H9 (cell line): ENCODE data around the gene HSPG2. TPM values are rescaled to one million over a fixed set of nuclear protein-coding genes. Genes with fewer than 3 reads are reported as not detected.
A peak's percentile ranks its signal among the peaks of the same experiment; 100 is the strongest.
"Not testable (repeated sequence)": the region's sequence is repeated elsewhere in the genome, so short reads cannot be mapped to it uniquely, and the experiment has no call there.

Experiments used
- DNase-seq: peaks from one replicate; pipeline ENCODE4 v3.0.0-alpha.2; 2017
- H2AFZ ChIP-seq: one replicate; pipeline ENCODE4 v1.6.1; 2013; ENCODE audit warnings: mild to moderate bottlenecking, low read length, control low read depth, moderate library complexity
- H2AK5ac ChIP-seq: 2 replicates; pipeline ENCODE4 v1.6.1; 2013; ENCODE audit warnings: low read length, control low read depth, mixed read lengths; ENCODE audit not compliant: insufficient read length
- H2BK120ac ChIP-seq: one replicate; pipeline ENCODE4 v1.6.1; 2013; ENCODE audit warnings: low read depth, mild to moderate bottlenecking, low read length, control low read depth, inconsistent platforms; ENCODE audit not compliant: poor library complexity, severe bottlenecking
- H2BK12ac ChIP-seq: 2 replicates; pipeline ENCODE4 v1.6.1; 2013; ENCODE audit warnings: low read length, control low read depth, mixed read lengths, low read depth; ENCODE audit not compliant: insufficient read length
- H2BK15ac ChIP-seq: 2 replicates; pipeline ENCODE4 v1.6.1; 2013; ENCODE audit warnings: low read depth, low read length, control low read depth
- H2BK20ac ChIP-seq: one replicate; pipeline ENCODE4 v1.6.1; 2013; ENCODE audit warnings: low read depth, mild to moderate bottlenecking, low read length, control low read depth, inconsistent platforms; ENCODE audit not compliant: poor library complexity, severe bottlenecking
- H2BK5ac ChIP-seq: 2 replicates; pipeline ENCODE4 v1.6.1; 2013; ENCODE audit warnings: low read length, control low read depth, mixed read lengths; ENCODE audit not compliant: insufficient read length
- H3K14ac ChIP-seq: 2 replicates; pipeline ENCODE4 v1.6.1; 2013; ENCODE audit warnings: low read length, control low read depth; ENCODE audit not compliant: insufficient read depth
- H3K18ac ChIP-seq: 2 replicates; pipeline ENCODE4 v1.6.1; 2013; ENCODE audit warnings: low read depth, mild to moderate bottlenecking, mixed read lengths, low read length, control low read depth; ENCODE audit not compliant: insufficient read length
- H3K23ac ChIP-seq: 2 replicates; pipeline ENCODE4 v1.6.1; 2013; ENCODE audit warnings: low read length, control low read depth, mixed read lengths, low read depth; ENCODE audit not compliant: insufficient read length
- H3K23me2 ChIP-seq: 2 replicates; pipeline ENCODE4 v1.6.1; 2013; ENCODE audit warnings: low read depth, mild to moderate bottlenecking, mixed read lengths, low read length, control low read depth; ENCODE audit not compliant: insufficient read length, poor library complexity, severe bottlenecking
- H3K27ac ChIP-seq: 2 replicates; pipeline ENCODE4 v1.5.1; 2013; ENCODE audit warnings: low read length, control low read depth, mixed read lengths, low read depth; ENCODE audit not compliant: insufficient read length
- H3K27me3 ChIP-seq: 2 replicates; pipeline ENCODE4 v1.6.1; 2013; ENCODE audit warnings: low read length, control low read depth, inconsistent platforms; ENCODE audit not compliant: insufficient read depth
- H3K4ac ChIP-seq: 2 replicates; pipeline ENCODE4 v1.6.1; 2013; ENCODE audit warnings: low read depth, mild to moderate bottlenecking, control low read depth, inconsistent platforms, low read length, moderate library complexity
- H3K4me1 ChIP-seq: 2 replicates; pipeline ENCODE4 v1.6.1; 2013; ENCODE audit warnings: low read length, control low read depth, inconsistent platforms; ENCODE audit not compliant: insufficient read depth
- H3K4me2 ChIP-seq: 2 replicates; pipeline ENCODE4 v1.6.1; 2013; ENCODE audit warnings: low read length, control low read depth, mixed read lengths; ENCODE audit not compliant: insufficient read length, insufficient read depth
- H3K56ac ChIP-seq: 2 replicates; pipeline ENCODE4 v1.6.1; 2013; ENCODE audit warnings: low read depth, mild to moderate bottlenecking, mixed read lengths, low read length, control low read depth; ENCODE audit not compliant: insufficient read length
- H3K79me1 ChIP-seq: 2 replicates; pipeline ENCODE4 v1.6.1; 2013; ENCODE audit warnings: low read depth, mild to moderate bottlenecking, moderate library complexity, low read length, control low read depth, inconsistent platforms; ENCODE audit not compliant: insufficient read depth, poor library complexity, severe bottlenecking
- H3K79me2 ChIP-seq: 2 replicates; pipeline ENCODE4 v1.6.1; 2013; ENCODE audit warnings: low read length, control low read depth, inconsistent platforms; ENCODE audit not compliant: insufficient read depth
- H3K9ac ChIP-seq: 2 replicates; pipeline ENCODE4 v1.6.1; 2013; ENCODE audit warnings: low read length, control low read depth, mixed read lengths; ENCODE audit not compliant: insufficient read length; ENCODE audit errors: extremely low read depth
- H3K9me3 ChIP-seq: one replicate; pipeline ENCODE4 v1.6.1; 2013; ENCODE audit warnings: low read depth, low read length, inconsistent platforms; ENCODE audit not compliant: control insufficient read depth
- H3T11ph ChIP-seq: one replicate; pipeline ENCODE4 v1.6.1; 2013; ENCODE audit warnings: mild to moderate bottlenecking, low read length, control low read depth, inconsistent platforms
- H4K20me1 ChIP-seq: one replicate; pipeline ENCODE4 v1.6.1; 2013; ENCODE audit not compliant: control insufficient read depth, insufficient read length, insufficient read depth
- H4K5ac ChIP-seq: 2 replicates; pipeline ENCODE4 v1.6.1; 2013; ENCODE audit warnings: low read depth, mild to moderate bottlenecking, mixed read lengths, low read length, control low read depth; ENCODE audit not compliant: insufficient read length
- H4K8ac ChIP-seq: replicated peaks from 2 replicates; pipeline ENCODE4 v1.6.1; 2013; ENCODE audit warnings: low read length, control low read depth, mixed read lengths, low read depth; ENCODE audit not compliant: insufficient read length
- H4K91ac ChIP-seq: 2 replicates; pipeline ENCODE4 v1.6.1; 2013; ENCODE audit warnings: low read depth, mild to moderate bottlenecking, moderate library complexity, mixed read lengths, low read length, control low read depth; ENCODE audit not compliant: insufficient read length
- H3K27ac Mint-ChIP-seq, 3 experiments: 2 replicates in 2 of 3; 3 replicates in 1 of 3; pipeline ENCODE4 v1.8.0; 2020 to 2021; ENCODE audit warnings: mixed read lengths in 3 of 3, mild to moderate bottlenecking in 1 of 3, moderate library complexity in 1 of 3
- H3K27me3 Mint-ChIP-seq: 2 replicates; pipeline ENCODE4 v1.8.0; 2021; ENCODE audit warnings: low read depth, mild to moderate bottlenecking, moderate library complexity, mixed read lengths
- H3K36me3 Mint-ChIP-seq, 3 experiments: 2 replicates in 2 of 3; 3 replicates in 1 of 3; pipeline ENCODE4 v1.8.0; 2020 to 2021; ENCODE audit warnings: low read depth in 3 of 3, mixed read lengths in 3 of 3; ENCODE audit not compliant: insufficient read depth in 1 of 3
- H3K4me1 Mint-ChIP-seq, 2 experiments: 2 replicates each; pipeline ENCODE4 v1.8.0; 2020; ENCODE audit warnings: mixed read lengths in 2 of 2
- H3K4me3 Mint-ChIP-seq, 2 experiments: 2 replicates in 1 of 2; 3 replicates in 1 of 2; pipeline ENCODE4 v1.8.0; 2020 to 2021; ENCODE audit warnings: mild to moderate bottlenecking in 2 of 2, mixed read lengths in 2 of 2, moderate library complexity in 1 of 2
- H3K9me3 Mint-ChIP-seq, 2 experiments: 2 replicates in 1 of 2; 3 replicates in 1 of 2; pipeline ENCODE4 v1.8.0; 2020; ENCODE audit warnings: mild to moderate bottlenecking in 2 of 2, mixed read lengths in 2 of 2, moderate library complexity in 1 of 2
- WGBS: extraction: QIAGEN DNeasy Blood & Tissue Kit; methylation state at CpG from one replicate; pipeline ENCODE4 v1.1.7; 2013; ENCODE audit warnings: missing lambda C conversion rate, low lambda C conversion rate, mixed read lengths; ENCODE audit not compliant: insufficient read length; ENCODE audit errors: extremely low coverage; 5-methylcytosine and 5-hydroxymethylcytosine counted together
- total RNA-seq: library from RNA; stranded (reverse); gene quantifications from 2 replicates; pipeline ENCODE4 v1.2.1, GENCODE V29; 2021
- TF ChIP-seq, protein P1 (sequence below): fragments of 200-600 bp; sonication (generic); conservative IDR thresholded peaks from 3 replicates; pipeline ENCODE4 v1.8.0; 2021; ENCODE audit warnings: antibody characterized with exemption, mild to moderate bottlenecking

HSPG2 gene
- total RNA-seq, 1 experiment from 2014 or later = 90.0 TPM

DNA sequence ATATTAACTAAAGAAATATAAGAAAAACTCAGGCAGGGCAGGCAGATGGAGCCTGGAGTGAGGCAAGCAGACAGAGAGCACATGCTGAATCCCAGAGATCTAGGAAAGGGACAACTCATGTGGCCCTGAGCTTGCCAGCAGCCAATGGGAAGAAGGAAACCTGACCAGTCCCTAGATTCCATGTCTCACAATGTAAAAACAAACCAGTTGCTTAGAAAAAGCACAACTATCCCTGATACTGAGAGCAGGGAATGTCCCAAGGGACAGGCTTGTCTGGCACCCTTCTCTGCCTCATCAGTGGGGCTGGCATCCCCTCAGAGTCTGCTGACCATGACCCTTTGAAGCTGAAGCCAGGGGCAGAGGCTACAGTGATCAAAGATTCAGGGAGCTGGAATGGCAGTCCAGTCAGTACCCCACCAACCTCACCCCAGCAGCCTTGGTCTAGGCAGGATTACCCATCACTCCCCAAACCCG, 27.8 kb downstream of the HSPG2 start:
- H2BK120ac ChIP-seq = no peak overlapping the region
- Mint-ChIP-seq H3K9me3 (no peaks in the 10 kb centered on the region), H3K27ac (peak overlapping the region in 2 of 3 experiments; percentile 76 to 96; a peak in 5 of 7 replicates), H3K27me3 (no peaks in the 10 kb centered on the region), H3K4me1 (peaks cover 39 to 57% of the 10 kb centered on the region in 2 experiments), H3K4me3 (no peak overlapping the region), H3K36me3 (peaks cover 0 to 2% (median 0%) of the 10 kb centered on the region in 3 experiments; a peak in 3 of 7 replicates)
- H2BK5ac ChIP-seq = no peak overlapping the region
- no CpG with 5 or more reads among the region's 1 CpG for WGBS
- H3K4me2 ChIP-seq = no peak overlapping the region
- peaks cover 10% of the 10 kb centered on the region; the same call in 1 of the 2 replicates for H3K4me1 ChIP-seq
- no peak overlapping the region for H3K4ac ChIP-seq
- no peaks in the 10 kb centered on the region for H3K79me1 ChIP-seq
- no peaks in the 10 kb centered on the region for H3K27me3 ChIP-seq
- TF ChIP-seq, protein P1, sequence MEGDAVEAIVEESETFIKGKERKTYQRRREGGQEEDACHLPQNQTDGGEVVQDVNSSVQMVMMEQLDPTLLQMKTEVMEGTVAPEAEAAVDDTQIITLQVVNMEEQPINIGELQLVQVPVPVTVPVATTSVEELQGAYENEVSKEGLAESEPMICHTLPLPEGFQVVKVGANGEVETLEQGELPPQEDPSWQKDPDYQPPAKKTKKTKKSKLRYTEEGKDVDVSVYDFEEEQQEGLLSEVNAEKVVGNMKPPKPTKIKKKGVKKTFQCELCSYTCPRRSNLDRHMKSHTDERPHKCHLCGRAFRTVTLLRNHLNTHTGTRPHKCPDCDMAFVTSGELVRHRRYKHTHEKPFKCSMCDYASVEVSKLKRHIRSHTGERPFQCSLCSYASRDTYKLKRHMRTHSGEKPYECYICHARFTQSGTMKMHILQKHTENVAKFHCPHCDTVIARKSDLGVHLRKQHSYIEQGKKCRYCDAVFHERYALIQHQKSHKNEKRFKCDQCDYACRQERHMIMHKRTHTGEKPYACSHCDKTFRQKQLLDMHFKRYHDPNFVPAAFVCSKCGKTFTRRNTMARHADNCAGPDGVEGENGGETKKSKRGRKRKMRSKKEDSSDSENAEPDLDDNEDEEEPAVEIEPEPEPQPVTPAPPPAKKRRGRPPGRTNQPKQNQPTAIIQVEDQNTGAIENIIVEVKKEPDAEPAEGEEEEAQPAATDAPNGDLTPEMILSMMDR = no peak
- H2BK15ac ChIP-seq = no peak overlapping the region
- no peak overlapping the region for H2AFZ ChIP-seq
- H3K9ac ChIP-seq = no peak overlapping the region
- H2BK12ac ChIP-seq = no peak overlapping the region
- no peaks in the 10 kb centered on the region for H3K9me3 ChIP-seq
- no peak overlapping the region for H3T11ph ChIP-seq
- H3K23ac ChIP-seq = no peak overlapping the region
- no peak overlapping the region for H3K18ac ChIP-seq
- H4K5ac ChIP-seq = no peak overlapping the region
- H4K91ac ChIP-seq = no peak overlapping the region
- no peak for DNase-seq
- H2BK20ac ChIP-seq = no peak overlapping the region
- no peak overlapping the region for H4K8ac ChIP-seq
- no peak overlapping the region for H3K27ac ChIP-seq
- H3K79me2 ChIP-seq = no peaks in the 10 kb centered on the region
- H4K20me1 ChIP-seq = no peaks in the 10 kb centered on the region
- H2AK5ac ChIP-seq = no peak overlapping the region
- H3K23me2 ChIP-seq = no peaks in the 10 kb centered on the region
- H3K56ac ChIP-seq = no peak overlapping the region
- H3K14ac ChIP-seq = no peak overlapping the region

DNA sequence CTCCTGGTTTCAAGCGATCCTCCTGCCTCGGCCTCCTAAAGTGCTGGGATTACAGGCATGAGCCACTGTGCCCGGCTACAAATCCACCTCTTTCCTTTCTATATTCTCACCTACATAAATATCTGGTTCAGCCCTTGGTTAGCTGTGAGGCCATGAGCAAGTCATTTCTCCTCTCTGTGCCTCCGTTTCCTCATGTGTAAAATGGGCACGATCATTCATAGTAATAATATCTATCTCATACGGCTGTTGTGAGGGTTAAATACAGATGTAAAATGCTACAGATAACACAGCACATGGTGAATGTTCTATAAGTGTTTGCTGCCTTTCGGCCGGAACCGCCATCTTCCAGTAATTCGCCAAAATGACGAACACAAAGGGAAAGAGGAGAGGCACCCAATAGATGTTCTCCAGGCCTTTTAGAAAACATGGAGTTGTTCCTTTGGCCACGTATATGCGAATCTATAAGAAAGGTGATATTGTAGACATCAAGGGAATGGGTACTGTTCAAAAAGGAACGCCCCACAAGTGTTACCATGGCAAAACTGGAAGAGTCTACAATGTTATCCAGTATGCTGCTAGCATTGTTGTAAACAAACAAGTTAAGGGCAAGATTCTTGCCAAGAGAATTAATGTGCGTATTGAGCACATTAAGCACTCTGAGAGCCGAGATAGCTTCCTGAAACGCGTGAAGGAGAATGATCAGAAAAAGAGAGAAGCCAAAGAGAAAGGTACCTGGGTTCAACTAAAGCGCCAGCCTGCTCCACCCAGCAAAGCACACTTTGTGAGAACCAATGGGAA, 29.2 kb downstream of the HSPG2 start:
- H3K79me2 ChIP-seq, H3K4me3 Mint-ChIP-seq, H3K9me3 ChIP-seq: not testable (repeated sequence)

More for the DNA sequence above, 29.2 kb downstream of the HSPG2 start:
- not testable (repeated sequence) for H3K27ac ChIP-seq, H2BK5ac ChIP-seq, H2BK20ac ChIP-seq, H2BK120ac ChIP-seq, DNase-seq, H3K23me2 ChIP-seq, H3K18ac ChIP-seq, H3K4me2 ChIP-seq, H2BK15ac ChIP-seq, H3K23ac ChIP-seq, H4K8ac ChIP-seq, H4K91ac ChIP-seq, H3K4me1 ChIP-seq, H4K20me1 ChIP-seq, H3K4ac ChIP-seq, H2AFZ ChIP-seq, H3K36me3 Mint-ChIP-seq, H3K27me3 Mint-ChIP-seq, H2BK12ac ChIP-seq, H3K14ac ChIP-seq, H4K5ac ChIP-seq, H3K56ac ChIP-seq, H3T11ph ChIP-seq, H3K9ac ChIP-seq, H3K9me3 Mint-ChIP-seq, H2AK5ac ChIP-seq, H3K27me3 ChIP-seq, H3K79me1 ChIP-seq
- H3K4me1 Mint-ChIP-seq = peaks cover 27 to 43% of the 10 kb centered on the region in 2 experiments
- H3K27ac Mint-ChIP-seq = peak overlapping the region in 2 of 3 experiments; percentile 39 to 90; a peak in 3 of 7 replicates
- no CpG with 5 or more reads among the region's 19 CpGs for WGBS
